Tibial nerve (tissue), 4 donors: ENCODE measurements around the gene MYOG.

ENCODE experiments used
- CTCF ChIP-seq, 5 experiments: fragments of 200-600 bp in 3 of 5; fragments of 450-650 bp in 2 of 5; sonication (generic) in 3 of 5; IDR thresholded peaks; one replicate each; pipeline ENCODE4 v1.5.1; 2016 to 2019; ENCODE audit warnings: antibody characterized with exemption in 5 of 5, mild to moderate bottlenecking in 3 of 5, moderate library complexity in 2 of 5
- EP300 ChIP-seq, 2 donors: sonication (generic); formaldehyde crosslinking; IDR thresholded peaks; one replicate each; pipeline ENCODE4 v1.6.1; 2017; ENCODE audit warnings: antibody characterized with exemption in 2 of 2, mild to moderate bottlenecking in 1 of 2
- POLR2A ChIP-seq, 2 donors: fragments of 450-650 bp; IDR thresholded peaks; one replicate each; pipeline ENCODE4 v1.6.1; 2017; ENCODE audit warnings: antibody characterized with exemption in 2 of 2, mild to moderate bottlenecking in 2 of 2, moderate library complexity in 2 of 2

- TF ChIP-seq CTCF (IDR thresholded peaks at IDR 0.05) (no peak), POLR2A (IDR thresholded peaks at IDR 0.05) (no peak), EP300 (IDR thresholded peaks at IDR 0.05) (no peak)
These were observed 38.9 kb upstream of the MYOG start for GRCh38 chr1:203124546-203125317.
